K562 (cell line): ENCODE measurements around the gene FAM83E. TPM values are rescaled to one million over a fixed set of nuclear protein-coding genes. Genes with fewer than 3 reads are reported as not detected.
A peak's percentile ranks its signal among the peaks of the same experiment; 100 is the strongest.

ENCODE experiments used
- CAMTA2 ChIP-seq: fragments of 250-450 bp; sonication (Bioruptor Pico); conservative IDR thresholded peaks from 2 replicates; pipeline ENCODE4 v1.5.1; 2022
- CBFA2T3 ChIP-seq: fragments of 450-650 bp; IDR thresholded peaks from 2 replicates; pipeline ENCODE4 v1.6.1; 2017
- CHD4 ChIP-seq: fragments of 200-600 bp; sonication (generic); IDR thresholded peaks from 3 replicates; pipeline ENCODE4 v1.6.1; 2012; ENCODE audit warnings: low read depth, mild to moderate bottlenecking, mixed read lengths, low read length, inconsistent platforms; ENCODE audit not compliant: insufficient read depth, insufficient replicate concordance, poor library complexity, severe bottlenecking
- GTF2E2 ChIP-seq: fragments of 200-800 bp; sonication (Bioruptor generic); IDR thresholded peaks from 2 replicates; pipeline ENCODE4 v1.6.1; 2016; ENCODE audit warnings: missing genetic modification characterization, missing compliant biosample characterization
- HNRNPLL ChIP-seq: fragments of 200-400 bp; formaldehyde crosslinking; IDR thresholded peaks from 2 replicates; pipeline ENCODE4 v1.6.1; 2017; ENCODE audit warnings: low read length, low read depth, mild to moderate bottlenecking; ENCODE audit not compliant: poor library complexity, severe bottlenecking
- KDM1A ChIP-seq, 2 experiments: fragments of 450-650 bp; IDR thresholded peaks; 2 replicates each; pipeline ENCODE4 v1.6.1; 2016; ENCODE audit warnings: mild to moderate bottlenecking in 2 of 2
- NCOA4 ChIP-seq: fragments of 450-650 bp; IDR thresholded peaks from 2 replicates; pipeline ENCODE4 v1.6.1; 2018; ENCODE audit warnings: mild to moderate bottlenecking; ENCODE audit not compliant: partially characterized antibody
- NR2C2 ChIP-seq, 2 experiments: fragments of 200-800 bp in 1 of 2; sonication (Bioruptor generic) in 1 of 2; sonication (generic) in 1 of 2; formaldehyde crosslinking in 1 of 2; IDR thresholded peaks; 2 replicates each; pipeline versions ENCODE4 v1.6.1 to v1.8.0; 2016 to 2022; ENCODE audit warnings: mild to moderate bottlenecking in 1 of 2, missing compliant biosample characterization in 1 of 2, missing genetic modification characterization in 1 of 2, missing genetic modification reagents in 1 of 2
- ZEB2 ChIP-seq: fragments of 450-650 bp; IDR thresholded peaks from 2 replicates; pipeline ENCODE4 v1.6.1; 2016
- ZFX ChIP-seq: sonication (generic); formaldehyde crosslinking; IDR thresholded peaks from 2 replicates; pipeline ENCODE4 v1.8.0; 2022; ENCODE audit warnings: mild to moderate bottlenecking, missing genetic modification reagents, moderate library complexity
- ZNF311 ChIP-seq: fragments of 250-450 bp; sonication (Bioruptor Pico); IDR thresholded peaks from 2 replicates; pipeline ENCODE4 v1.4.0; 2020; ENCODE audit warnings: mild to moderate bottlenecking, moderate library complexity
- ZNF41 ChIP-seq: fragments of 250-450 bp; sonication (Bioruptor Pico); conservative IDR thresholded peaks from 2 replicates; pipeline ENCODE4 v1.4.0; 2020; ENCODE audit warnings: mild to moderate bottlenecking
- ZNF551 ChIP-seq: fragments of 250-450 bp; sonication (Bioruptor Pico); IDR thresholded peaks from 2 replicates; pipeline ENCODE4 v1.5.0; 2021; ENCODE audit warnings: mild to moderate bottlenecking, moderate library complexity
- ZNF696 ChIP-seq: fragments of 250-450 bp; sonication (Bioruptor Pico); conservative IDR thresholded peaks from 2 replicates; pipeline ENCODE4 v1.4.0; 2020; ENCODE audit warnings: mild to moderate bottlenecking, moderate library complexity
- polyA plus RNA-seq, 8 experiments: library from polyadenylated mRNA; depleted of rRNA in 4 of 8; stranded (reverse) in 5 of 8; unstranded in 3 of 8; fragments of >200 nt; fragmentation: Nextera tagmentation in 2 of 8; fragmentation: Illumina TruSeq in 1 of 8; extraction: Ambion mirVana in 2 of 8; extraction: Trizol in 1 of 8; gene quantifications; 2 replicates each; pipeline versions ENCODE4 v1.2.1 to v1.2.3, GENCODE V29; 2011 to 2014; ENCODE audit warnings: inconsistent platforms in 1 of 8, missing spikeins in 1 of 8
- total RNA-seq, 7 experiments: library from RNA; depleted of rRNA in 6 of 7; stranded (reverse); fragments of >200 nt in 6 of 7; fragmentation: Illumina TruSeq in 2 of 7; extraction: Trizol in 2 of 7; gene quantifications; 2 replicates each; pipeline versions ENCODE4 v1.2.1 to v1.2.3, GENCODE V29; 2011 to 2021; ENCODE audit warnings: low replicate concordance in 1 of 7
- TF ChIP-seq, protein P1 (sequence below): fragments of 200-800 bp; sonication (Bioruptor generic); IDR thresholded peaks from 2 replicates; pipeline ENCODE4 v1.6.1; 2017; ENCODE audit warnings: missing genetic modification characterization, missing compliant biosample characterization
- TF ChIP-seq, protein P2 (sequence below): fragments of 200-400 bp; formaldehyde crosslinking; IDR thresholded peaks from 2 replicates; pipeline ENCODE4 v1.6.1; 2017; ENCODE audit warnings: mild to moderate bottlenecking, low read depth, low read length, moderate library complexity
- TF ChIP-seq, protein P3 (sequence below): sonication (generic); formaldehyde crosslinking; IDR thresholded peaks from 2 replicates; pipeline ENCODE4 v1.8.0; 2022; ENCODE audit warnings: missing genetic modification reagents, mild to moderate bottlenecking, moderate library complexity, borderline replicate concordance
- TF ChIP-seq, protein P4 (sequence below): fragments of 450-650 bp; formaldehyde crosslinking; IDR thresholded peaks from 2 replicates; pipeline ENCODE4 v1.4.0; 2022; ENCODE audit warnings: mild to moderate bottlenecking, moderate library complexity
- TF ChIP-seq, protein P5 (sequence below), 2 experiments: fragments of 450-650 bp; conservative IDR thresholded peaks; 2 replicates each; pipeline ENCODE4 v1.6.1; 2017; ENCODE audit warnings: mild to moderate bottlenecking in 2 of 2, moderate library complexity in 2 of 2

Gene FAM83E
- total and polyA plus RNA-seq, 9 of the 15 experiments (the other 6 are each of a cell fraction or from before 2014, with no cell fraction given) = 0.15 to 0.87 (median 0.29) TPM; not detected in 4

DNA sequence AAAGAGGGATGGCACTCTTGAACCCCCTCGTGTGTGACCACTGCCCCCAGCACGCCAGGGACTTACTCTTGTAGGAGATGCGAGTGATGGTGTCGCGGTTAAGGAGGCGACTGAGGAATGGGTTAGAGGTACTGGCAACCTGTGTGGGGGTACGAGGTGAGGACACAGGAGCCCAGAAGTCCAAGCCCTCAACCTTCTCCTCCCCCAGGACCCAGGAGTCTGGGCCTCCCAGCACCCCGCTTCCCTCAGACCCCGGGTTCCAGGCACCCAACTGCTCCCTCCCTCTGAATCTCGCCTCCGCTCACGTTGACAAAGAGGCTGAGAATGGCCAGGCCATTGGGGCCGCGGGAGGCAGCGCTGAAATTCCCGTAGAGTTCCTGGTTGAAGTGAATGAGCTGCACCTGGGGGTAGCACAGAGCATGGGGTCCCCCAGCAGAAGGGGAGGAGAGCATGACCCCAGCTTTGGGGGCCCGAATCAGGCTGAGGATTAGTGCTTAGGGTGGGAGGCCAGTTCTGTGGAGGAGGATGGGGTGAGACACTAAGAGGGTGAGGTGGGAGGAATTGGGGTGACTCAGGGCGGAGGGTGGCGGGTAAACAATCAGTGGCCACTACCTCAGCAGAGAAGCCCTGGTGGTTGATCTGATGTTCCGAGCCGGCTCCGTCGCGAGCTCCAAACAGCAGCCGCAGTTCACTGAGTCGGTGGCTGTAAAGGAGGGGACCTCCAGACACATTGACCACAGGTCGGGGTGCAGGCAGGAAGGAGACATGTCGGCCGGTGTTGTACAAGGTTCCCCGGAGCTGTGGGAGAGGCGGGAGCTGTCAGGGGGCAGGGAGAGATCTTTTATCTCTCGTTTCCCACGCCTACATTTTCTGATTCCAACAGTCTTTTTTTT, 24.9 kb upstream of the FAM83E start (continued):
- TF ChIP-seq HNRNPLL (no peak), NCOA4 (no peak), GTF2E2 (tag) (peak; percentile 67; the same call in 1 of the 2 replicates), ZNF311 (CRISPR knock-in tag) (no peak), KDM1A (IDR thresholded peaks at IDR 0.05) (peak in 1 of 2 experiments; percentile 54; a peak in 1 of 4 replicates), CBFA2T3 (no peak), ZNF696 (CRISPR knock-in tag) (no peak), ZNF551 (CRISPR knock-in tag) (no peak), CHD4 (no peak), ZFX (CRISPR knock-in tag) (peak; percentile 55), CAMTA2 (CRISPR knock-in tag) (no peak), ZEB2 (peak; percentile 42; the same call in 1 of the 2 replicates), NR2C2 (CRISPR knock-in tag; IDR thresholded peaks at IDR 0.05) (no peak), NR2C2 (tag; IDR thresholded peaks at IDR 0.05) (peak; percentile 68), ZNF41 (CRISPR knock-in tag) (no peak)
- TF ChIP-seq, protein P1, sequence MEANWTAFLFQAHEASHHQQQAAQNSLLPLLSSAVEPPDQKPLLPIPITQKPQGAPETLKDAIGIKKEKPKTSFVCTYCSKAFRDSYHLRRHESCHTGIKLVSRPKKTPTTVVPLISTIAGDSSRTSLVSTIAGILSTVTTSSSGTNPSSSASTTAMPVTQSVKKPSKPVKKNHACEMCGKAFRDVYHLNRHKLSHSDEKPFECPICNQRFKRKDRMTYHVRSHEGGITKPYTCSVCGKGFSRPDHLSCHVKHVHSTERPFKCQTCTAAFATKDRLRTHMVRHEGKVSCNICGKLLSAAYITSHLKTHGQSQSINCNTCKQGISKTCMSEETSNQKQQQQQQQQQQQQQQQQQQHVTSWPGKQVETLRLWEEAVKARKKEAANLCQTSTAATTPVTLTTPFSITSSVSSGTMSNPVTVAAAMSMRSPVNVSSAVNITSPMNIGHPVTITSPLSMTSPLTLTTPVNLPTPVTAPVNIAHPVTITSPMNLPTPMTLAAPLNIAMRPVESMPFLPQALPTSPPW (CRISPR knock-in tag) = peak; percentile 61
- TF ChIP-seq, protein P2, sequence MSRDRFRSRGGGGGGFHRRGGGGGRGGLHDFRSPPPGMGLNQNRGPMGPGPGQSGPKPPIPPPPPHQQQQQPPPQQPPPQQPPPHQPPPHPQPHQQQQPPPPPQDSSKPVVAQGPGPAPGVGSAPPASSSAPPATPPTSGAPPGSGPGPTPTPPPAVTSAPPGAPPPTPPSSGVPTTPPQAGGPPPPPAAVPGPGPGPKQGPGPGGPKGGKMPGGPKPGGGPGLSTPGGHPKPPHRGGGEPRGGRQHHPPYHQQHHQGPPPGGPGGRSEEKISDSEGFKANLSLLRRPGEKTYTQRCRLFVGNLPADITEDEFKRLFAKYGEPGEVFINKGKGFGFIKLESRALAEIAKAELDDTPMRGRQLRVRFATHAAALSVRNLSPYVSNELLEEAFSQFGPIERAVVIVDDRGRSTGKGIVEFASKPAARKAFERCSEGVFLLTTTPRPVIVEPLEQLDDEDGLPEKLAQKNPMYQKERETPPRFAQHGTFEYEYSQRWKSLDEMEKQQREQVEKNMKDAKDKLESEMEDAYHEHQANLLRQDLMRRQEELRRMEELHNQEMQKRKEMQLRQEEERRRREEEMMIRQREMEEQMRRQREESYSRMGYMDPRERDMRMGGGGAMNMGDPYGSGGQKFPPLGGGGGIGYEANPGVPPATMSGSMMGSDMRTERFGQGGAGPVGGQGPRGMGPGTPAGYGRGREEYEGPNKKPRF = no peak
- TF ChIP-seq, protein P3, sequence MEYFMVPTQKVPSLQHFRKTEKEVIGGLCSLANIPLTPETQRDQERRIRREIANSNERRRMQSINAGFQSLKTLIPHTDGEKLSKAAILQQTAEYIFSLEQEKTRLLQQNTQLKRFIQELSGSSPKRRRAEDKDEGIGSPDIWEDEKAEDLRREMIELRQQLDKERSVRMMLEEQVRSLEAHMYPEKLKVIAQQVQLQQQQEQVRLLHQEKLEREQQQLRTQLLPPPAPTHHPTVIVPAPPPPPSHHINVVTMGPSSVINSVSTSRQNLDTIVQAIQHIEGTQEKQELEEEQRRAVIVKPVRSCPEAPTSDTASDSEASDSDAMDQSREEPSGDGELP (CRISPR knock-in tag) = peak; percentile 62; the same call in 1 of the 2 replicates
- TF ChIP-seq, protein P4, sequence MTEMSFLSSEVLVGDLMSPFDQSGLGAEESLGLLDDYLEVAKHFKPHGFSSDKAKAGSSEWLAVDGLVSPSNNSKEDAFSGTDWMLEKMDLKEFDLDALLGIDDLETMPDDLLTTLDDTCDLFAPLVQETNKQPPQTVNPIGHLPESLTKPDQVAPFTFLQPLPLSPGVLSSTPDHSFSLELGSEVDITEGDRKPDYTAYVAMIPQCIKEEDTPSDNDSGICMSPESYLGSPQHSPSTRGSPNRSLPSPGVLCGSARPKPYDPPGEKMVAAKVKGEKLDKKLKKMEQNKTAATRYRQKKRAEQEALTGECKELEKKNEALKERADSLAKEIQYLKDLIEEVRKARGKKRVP (CRISPR knock-in tag) = no peak
- TF ChIP-seq, protein P5, sequence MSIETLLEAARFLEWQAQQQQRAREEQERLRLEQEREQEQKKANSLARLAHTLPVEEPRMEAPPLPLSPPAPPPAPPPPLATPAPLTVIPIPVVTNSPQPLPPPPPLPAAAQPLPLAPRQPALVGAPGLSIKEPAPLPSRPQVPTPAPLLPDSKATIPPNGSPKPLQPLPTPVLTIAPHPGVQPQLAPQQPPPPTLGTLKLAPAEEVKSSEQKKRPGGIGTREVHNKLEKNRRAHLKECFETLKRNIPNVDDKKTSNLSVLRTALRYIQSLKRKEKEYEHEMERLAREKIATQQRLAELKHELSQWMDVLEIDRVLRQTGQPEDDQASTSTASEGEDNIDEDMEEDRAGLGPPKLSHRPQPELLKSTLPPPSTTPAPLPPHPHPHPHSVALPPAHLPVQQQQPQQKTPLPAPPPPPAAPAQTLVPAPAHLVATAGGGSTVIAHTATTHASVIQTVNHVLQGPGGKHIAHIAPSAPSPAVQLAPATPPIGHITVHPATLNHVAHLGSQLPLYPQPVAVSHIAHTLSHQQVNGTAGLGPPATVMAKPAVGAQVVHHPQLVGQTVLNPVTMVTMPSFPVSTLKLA (conservative IDR thresholded peaks at IDR 0.05) = peak in 1 of 2 experiments; percentile 67; a peak in 2 of 4 replicates
